GM12878 (cell line): ENCODE data around the gene DUSP7. TPM values are rescaled to one million over a fixed set of nuclear protein-coding genes. Genes with fewer than 3 reads are reported as not detected.

Source experiments
- ATAC-seq: fragments of 200-7000 bp; cut with Tn5 transposase; 3 replicates; pipeline ENCODE4 v1.9.1; 2020; ENCODE audit warnings: mild to moderate bottlenecking, moderate library complexity
- BruUV-seq: library from RNA; stranded (reverse); fragments of 400-500 nt; replicated peaks from 2 replicates; lab custom pipeline; 2021; lab: Mats Ljungman, UMichigan
- CTCF ChIA-PET: fragments of 300-600 bp; sonication (Branson Sonifier 250); formaldehyde crosslinking; extraction: SDS; loops from one replicate; lab custom pipeline; 2021; ENCODE audit warnings: inconsistent platforms; lab: Yijun Ruan, JAX
- POLR2A ChIA-PET: fragments of 350-600 bp; formaldehyde crosslinking; extraction: SDS; loops from one replicate; lab custom pipeline; 2021; ENCODE audit warnings: inconsistent platforms; lab: Charles Lee
- RAD21 ChIA-PET: fragments of 300-600 bp; sonication (Branson Sonifier 250); formaldehyde crosslinking; loops from one replicate; lab custom pipeline; 2023; ENCODE audit warnings: antibody characterized with exemption; ENCODE audit not compliant: unreplicated experiment; lab: Charles Lee
- SMC1A ChIA-PET: fragments of 300-600 bp; sonication (Branson Sonifier 250); formaldehyde crosslinking; loops from one replicate; lab custom pipeline; 2023; ENCODE audit not compliant: unreplicated experiment, uncharacterized antibody; lab: Charles Lee
- DNase-seq: peaks from one replicate; pipeline ENCODE4 v3.0.0-alpha.2; 2011; ENCODE audit warnings: low read depth, low spot score
- FAIRE-seq: peaks from 3 replicates; lab custom pipeline; 2011; peaks lifted over from hg19 to GRCh38; lab: Jason Lieb, UNC
- H2AFZ ChIP-seq: 2 replicates; pipeline ENCODE4 v1.6.0; 2011; ENCODE audit warnings: low read depth, low read length, control low read depth; ENCODE audit not compliant: control insufficient read depth
- H3K27ac ChIP-seq: 2 replicates; pipeline ENCODE4 v1.5.1; 2011; ENCODE audit warnings: control low read depth; ENCODE audit not compliant: control insufficient read depth, insufficient read depth
- H3K27me3 ChIP-seq, 2 experiments: replicated peaks in 1 of 2; 2 replicates each; pipeline versions ENCODE4 v1.6.0 to v1.6.1; 2011; ENCODE audit warnings: low read length in 1 of 2; ENCODE audit not compliant: control insufficient read depth in 2 of 2, insufficient read depth in 2 of 2
- H3K36me3 ChIP-seq, 2 experiments: 2 replicates each; pipeline ENCODE4 v1.5.1; 2011; ENCODE audit warnings: low read length in 1 of 2; ENCODE audit not compliant: control insufficient read depth in 2 of 2, insufficient read depth in 2 of 2
- H3K4me1 ChIP-seq: 2 replicates; pipeline ENCODE4 v1.6.1; 2011; ENCODE audit warnings: mild to moderate bottlenecking, low read length, moderate library complexity, mixed read lengths; ENCODE audit not compliant: control insufficient read depth, insufficient read depth
- H3K4me2 ChIP-seq: 2 replicates; pipeline ENCODE4 v1.6.0; 2011; ENCODE audit warnings: control low read depth; ENCODE audit not compliant: control insufficient read depth, insufficient read depth
- H3K4me3 ChIP-seq: fragments of 200-600 bp; sonication (generic); 2 replicates; pipeline ENCODE4 v1.5.1; 2016
- H3K79me2 ChIP-seq: 2 replicates; pipeline ENCODE4 v1.6.0; 2011; ENCODE audit warnings: low read length; ENCODE audit not compliant: control insufficient read depth, insufficient read depth
- H3K9ac ChIP-seq: 2 replicates; pipeline ENCODE4 v1.8.0; 2011; ENCODE audit warnings: low read length, control low read depth, mixed read lengths; ENCODE audit not compliant: control insufficient read depth, insufficient read depth
- H3K9me3 ChIP-seq: replicated peaks from 3 replicates; pipeline ENCODE4 v1.5.1; 2011; ENCODE audit warnings: mild to moderate bottlenecking, low read length; ENCODE audit not compliant: control insufficient read depth, insufficient read depth
- H4K20me1 ChIP-seq: 2 replicates; pipeline ENCODE4 v1.6.0; 2011; ENCODE audit not compliant: control insufficient read depth, insufficient read depth
- BMI1 ChIP-seq: fragments of 450-650 bp; IDR thresholded peaks from 2 replicates; pipeline ENCODE4 v1.6.1; 2016; ENCODE audit warnings: mild to moderate bottlenecking, moderate library complexity, borderline replicate concordance
- CBX5 ChIP-seq: sonication (generic); IDR thresholded peaks from 2 replicates; pipeline ENCODE4 v1.6.1; 2016; ENCODE audit warnings: low read depth, moderate library complexity, mild to moderate bottlenecking, inconsistent platforms
- CHD1 ChIP-seq: IDR thresholded peaks from 2 replicates; pipeline ENCODE4 v1.6.1; 2012; ENCODE audit warnings: low read depth, low read length, improper control_type of control experiment
- EED ChIP-seq: sonication (generic); IDR thresholded peaks from 2 replicates; pipeline ENCODE4 v1.6.1; 2016; ENCODE audit warnings: antibody characterized with exemption, low read depth
- EP300 ChIP-seq, 2 experiments: fragments of 150-350 bp in 1 of 2; IDR thresholded peaks; 2 replicates each; pipeline ENCODE4 v1.6.1; 2011 to 2012; ENCODE audit warnings: low read depth in 2 of 2, low read length in 2 of 2, borderline replicate concordance in 1 of 2, improper control_type of control experiment in 1 of 2, inconsistent platforms in 1 of 2; ENCODE audit not compliant: control insufficient read depth in 1 of 2
- GABPA ChIP-seq: IDR thresholded peaks from 2 replicates; pipeline ENCODE4 v1.6.1; 2014; ENCODE audit warnings: antibody characterized with exemption, low read depth, mild to moderate bottlenecking, inconsistent platforms
- HDAC6 ChIP-seq: fragments of 200-600 bp; sonication (generic); IDR thresholded peaks from one replicate; pipeline ENCODE4 v1.8.0; 2017; ENCODE audit warnings: antibody characterized with exemption; ENCODE audit not compliant: unreplicated experiment
- JUND ChIP-seq: IDR thresholded peaks from 2 replicates; pipeline ENCODE4 v1.6.1; 2012; ENCODE audit warnings: low read depth, mild to moderate bottlenecking, low read length, improper control_type of control experiment, moderate library complexity
- MXI1 ChIP-seq: fragments of 150-350 bp; IDR thresholded peaks from 2 replicates; pipeline ENCODE4 v1.6.1; 2011; ENCODE audit warnings: low read depth, mild to moderate bottlenecking, inconsistent platforms, low read length, improper control_type of control experiment
- MYB ChIP-seq: fragments of 150-350 bp; IDR thresholded peaks from 2 replicates; pipeline ENCODE4 v1.6.1; 2014; ENCODE audit warnings: mild to moderate bottlenecking, low read depth, low read length, borderline replicate concordance
- RFX5 ChIP-seq: IDR thresholded peaks from 2 replicates; pipeline ENCODE4 v1.6.1; 2011; ENCODE audit warnings: low read depth, low read length, improper control_type of control experiment
- RUNX3 ChIP-seq: IDR thresholded peaks from 2 replicates; pipeline ENCODE4 v1.6.1; 2012; ENCODE audit warnings: low read length, inconsistent platforms
- SREBF1 ChIP-seq: IDR thresholded peaks from 2 replicates; pipeline ENCODE4 v1.6.1; 2012; ENCODE audit warnings: mild to moderate bottlenecking, low read length
- ZNF24 ChIP-seq: fragments of 450-650 bp; IDR thresholded peaks from 2 replicates; pipeline ENCODE4 v1.6.1; 2017; ENCODE audit warnings: antibody characterized with exemption, mild to moderate bottlenecking
- WGBS: methylation state at CpG from one replicate; pipeline ENCODE4 v1.1.6; 2016; ENCODE audit warnings: low lambda C conversion rate; ENCODE audit not compliant: insufficient replicate concordance, insufficient coverage; ENCODE audit errors: missing lambda C conversion rate; 5-methylcytosine and 5-hydroxymethylcytosine counted together
- in situ Hi-C: fragments of 300-500 bp; cut with MboI; formaldehyde crosslinking; loops from 9 replicates; pipeline ENCODE4 v1.14.3; 2018; ENCODE audit warnings: mixed read lengths
- intact Hi-C: fragments of 100-400 bp; cut with micrococcal nuclease; formaldehyde crosslinking; loops from one replicate; pipeline ENCODE4 v1.14.2; 2022; ENCODE audit not compliant: unreplicated experiment
- polyA plus RNA-seq, 11 experiments: library from polyadenylated mRNA; depleted of rRNA in 4 of 11; unstranded in 6 of 11; stranded (reverse) in 5 of 11; fragments of >200 nt; fragmentation: Nextera tagmentation in 4 of 11; fragmentation: Illumina TruSeq in 1 of 11; extraction: Ambion mirVana in 4 of 11; extraction: Trizol in 1 of 11; gene quantifications; 1 replicate in 1 of 11; 2 replicates in 10 of 11; pipeline versions ENCODE4 v1.2.1 to v1.2.3, GENCODE V29; 2011 to 2016; ENCODE audit warnings: inconsistent platforms in 2 of 11, missing spikeins in 2 of 11, low read depth in 1 of 11
- total RNA-seq, 4 experiments: library from RNA; depleted of rRNA in 3 of 4; stranded (reverse); fragments of >200 nt in 3 of 4; fragmentation: Illumina TruSeq in 1 of 4; extraction: Trizol in 1 of 4; gene quantifications; 2 replicates each; pipeline versions ENCODE4 v1.2.1 to v1.2.3, GENCODE V29; 2013 to 2021
- TF ChIP-seq, protein P1 (sequence below): IDR thresholded peaks from 2 replicates; pipeline ENCODE4 v1.6.1; 2011; ENCODE audit warnings: mild to moderate bottlenecking, low read depth, low read length, moderate library complexity; ENCODE audit not compliant: insufficient replicate concordance

Gene DUSP7
- total and polyA plus RNA-seq, 10 of the 15 experiments (the other 5 are each of a cell fraction or from before 2014, with no cell fraction given) = 0.73 to 17.0 (median 7.9) TPM

DNA sequence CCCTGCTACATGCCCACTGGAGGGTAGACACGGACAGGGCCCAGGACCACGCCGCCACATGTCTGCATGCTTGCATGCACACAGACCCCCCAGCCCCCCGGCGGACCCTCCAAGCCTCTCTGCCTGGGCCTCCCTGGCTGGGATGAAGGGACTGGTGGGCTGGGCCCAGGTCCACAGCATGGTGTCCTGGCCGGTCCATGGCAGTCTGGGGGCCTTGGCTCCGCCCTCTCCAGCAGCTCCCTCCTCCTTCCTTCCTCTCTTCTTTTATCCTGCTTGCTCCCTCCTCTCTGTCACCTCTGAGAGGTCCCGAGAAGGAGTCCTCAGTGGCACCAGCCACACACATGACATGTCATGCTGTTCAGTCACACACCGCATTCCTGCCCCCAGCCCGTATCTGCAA lies 24.5 kb downstream of the DUSP7 start:
- Histone ChIP-seq H2AFZ (no peak overlapping the region), H3K4me1 (peaks cover 7% of the 10 kb centered on the region; the same call in 1 of the 2 replicates), H3K79me2 (no peaks in the 10 kb centered on the region), H3K4me3 (no peak overlapping the region), H3K4me2 (no peak overlapping the region), H4K20me1 (no peaks in the 10 kb centered on the region), H3K27me3 (no peaks in the 10 kb centered on the region), H3K27ac (no peak overlapping the region), H3K9me3 (no peaks in the 10 kb centered on the region; the same call in 2 of the 3 replicates), H3K36me3 (no peaks in the 10 kb centered on the region), H3K9ac (no peak overlapping the region)
- RAD21 ChIA-PET = no interaction called here
- 72% methylated on average over 10 of the region's 10 CpGs for WGBS
- intact Hi-C loops (no loop called here), in situ Hi-C loops (no loop called here)
- no peak for DNase-seq
- TF ChIP-seq, protein P1, sequence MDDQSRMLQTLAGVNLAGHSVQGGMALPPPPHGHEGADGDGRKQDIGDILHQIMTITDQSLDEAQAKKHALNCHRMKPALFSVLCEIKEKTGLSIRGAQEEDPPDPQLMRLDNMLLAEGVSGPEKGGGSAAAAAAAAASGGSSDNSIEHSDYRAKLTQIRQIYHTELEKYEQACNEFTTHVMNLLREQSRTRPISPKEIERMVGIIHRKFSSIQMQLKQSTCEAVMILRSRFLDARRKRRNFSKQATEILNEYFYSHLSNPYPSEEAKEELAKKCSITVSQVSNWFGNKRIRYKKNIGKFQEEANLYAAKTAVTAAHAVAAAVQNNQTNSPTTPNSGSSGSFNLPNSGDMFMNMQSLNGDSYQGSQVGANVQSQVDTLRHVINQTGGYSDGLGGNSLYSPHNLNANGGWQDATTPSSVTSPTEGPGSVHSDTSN = no peak
- TF ChIP-seq MYB = no peak
- TF ChIP-seq EED = no peak
- TF ChIP-seq HDAC6 = no peak
- TF ChIP-seq CHD1 = no peak
- TF ChIP-seq CBX5 = no peak
- no peak for TF ChIP-seq BMI1
- TF ChIP-seq ZNF24 = no peak
- no peak for TF ChIP-seq GABPA
- no peak for TF ChIP-seq RFX5
- TF ChIP-seq SREBF1 = no peak
- no peak for TF ChIP-seq MXI1
- TF ChIP-seq JUND = no peak
- no peak for TF ChIP-seq RUNX3
- no peak for TF ChIP-seq EP300 (IDR thresholded peaks at IDR 0.05; ENCODE audit: borderline replicate concordance in 1 of 2, control insufficient read depth in 1 of 2, low read depth in 2 of 2, low read length in 2 of 2)
- ATAC-seq = no peak
- no peak for FAIRE-seq
- SMC1A ChIA-PET = interaction anchor here (1.0 to 1.2 kb wide), 2 partner anchors 8 to 20 kb away, joined by 3 read pairs; no protein-coding TSS in a partner anchor
- POLR2A ChIA-PET = interaction anchor here (0.9 kb wide), 1 partner anchor 20 kb away, joined by 4 read pairs; no protein-coding TSS in a partner anchor
- BruUV-seq = no TSS peak
- CTCF ChIA-PET = interaction anchor here (1.2 to 1.9 kb wide), 3 partner anchors 22 to 31 kb away, joined by 4 to 6 read pairs (median 4); no protein-coding TSS in a partner anchor
